DMS153 (cell line): Measurements from ENCODE around the gene NBEA.
"Not testable (repeated sequence)": the region's sequence is repeated elsewhere in the genome, so short reads cannot be mapped to it uniquely, and the experiment has no call there.

Experiments
- DNase-seq: peaks from one replicate; lab custom pipeline; 2025; lab: John Stamatoyannopoulos, UW

NBEA gene

DNA sequence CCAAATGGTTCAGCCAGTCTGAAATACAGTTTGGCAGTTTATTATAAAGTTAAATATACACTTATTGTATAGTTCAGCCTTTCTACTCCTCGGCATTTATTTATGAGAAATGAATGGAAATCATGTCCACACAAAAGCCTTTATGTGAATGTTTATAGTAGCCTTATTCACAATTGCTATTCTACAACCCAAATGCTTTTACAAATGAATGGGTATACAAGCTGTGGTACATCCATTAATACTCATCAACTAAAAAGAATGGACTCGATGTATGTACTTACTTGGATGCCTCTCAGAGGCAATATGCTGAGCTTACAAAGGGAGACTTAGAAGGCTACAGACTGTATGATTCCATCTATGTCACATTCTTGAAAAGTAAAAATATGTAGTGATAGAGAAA, 150.7 kb downstream of the NBEA start:
- DNase-seq: no peak

DNA sequence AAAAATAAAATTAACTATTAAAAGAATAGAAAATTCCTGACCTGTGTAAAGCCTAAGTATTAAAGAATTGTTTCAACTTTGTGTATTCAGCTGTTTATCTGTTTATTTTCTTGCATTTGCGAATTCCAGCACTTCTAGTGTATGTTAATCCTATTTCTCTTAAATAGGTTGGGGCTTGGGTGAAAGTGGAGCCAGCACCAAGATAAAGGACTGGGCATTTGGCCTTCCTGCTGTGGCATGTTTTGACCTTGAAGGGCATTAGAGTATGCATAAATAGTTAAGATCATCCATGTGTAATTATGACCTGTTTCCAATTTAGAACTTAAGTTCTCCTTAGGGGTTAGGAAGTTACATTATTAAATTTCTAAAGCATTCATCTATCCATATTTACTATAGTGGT, 151.3 kb downstream of the NBEA start:
- no peak for DNase-seq

DNA sequence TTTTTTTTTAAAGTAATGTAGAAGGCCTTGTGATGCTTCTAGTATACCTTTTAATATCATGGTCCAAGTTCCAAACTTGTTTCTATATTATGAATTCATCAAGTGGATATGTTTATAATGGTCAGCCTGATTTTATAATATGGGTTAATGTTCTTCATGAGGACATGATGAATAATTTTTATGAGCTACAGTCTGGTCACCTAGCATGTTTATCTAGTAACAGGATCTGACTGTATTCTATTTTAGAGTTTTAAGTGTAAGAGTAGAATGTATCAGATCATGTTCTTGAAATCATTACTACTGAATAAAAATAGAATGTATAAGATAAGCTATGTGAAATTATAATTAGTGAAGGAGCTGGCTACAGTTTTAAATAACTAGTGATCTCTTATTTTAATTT, 164.7 kb downstream of the NBEA start:
- DNase-seq: not testable (repeated sequence)

DNA sequence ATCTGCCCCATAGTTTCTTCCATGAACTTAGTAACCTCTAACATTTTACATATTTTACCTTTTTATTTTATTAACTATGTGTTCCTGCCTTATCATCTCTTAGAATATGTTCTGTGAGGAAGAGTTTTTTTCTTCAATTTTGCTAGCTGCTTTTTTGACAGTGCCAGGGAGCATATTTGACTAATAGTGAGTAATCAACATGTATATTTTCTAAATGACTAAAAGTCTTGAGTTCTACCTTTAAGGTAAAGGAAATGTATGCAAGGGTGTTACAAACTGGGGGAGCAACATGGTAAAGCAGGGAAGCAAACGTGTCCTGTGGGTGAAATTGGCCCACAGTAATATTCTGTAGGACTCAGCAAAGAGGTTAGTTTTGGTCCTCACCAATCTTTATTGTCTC, 165.5 kb downstream of the NBEA start:
- DNase-seq: no peak

DNA sequence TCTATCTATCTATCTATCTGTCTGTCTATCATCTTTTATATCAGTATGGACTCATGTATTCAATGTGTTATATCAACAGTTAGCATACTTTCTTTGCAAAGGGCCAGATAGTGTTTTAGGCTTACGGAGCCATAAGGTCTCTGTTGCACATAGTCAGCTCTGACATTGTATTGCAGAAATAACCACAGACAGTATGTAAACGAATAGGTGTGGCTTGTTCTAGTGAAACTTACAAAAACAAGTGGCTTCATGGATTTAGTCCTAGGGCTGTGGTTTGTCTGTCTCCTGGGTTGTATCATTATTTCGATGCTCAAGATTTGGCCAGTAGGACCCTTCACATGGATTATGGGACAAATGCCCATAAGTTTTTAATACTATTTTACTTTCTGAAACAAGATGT, 171.5 kb downstream of the NBEA start:
- DNase-seq: not testable (repeated sequence)

DNA sequence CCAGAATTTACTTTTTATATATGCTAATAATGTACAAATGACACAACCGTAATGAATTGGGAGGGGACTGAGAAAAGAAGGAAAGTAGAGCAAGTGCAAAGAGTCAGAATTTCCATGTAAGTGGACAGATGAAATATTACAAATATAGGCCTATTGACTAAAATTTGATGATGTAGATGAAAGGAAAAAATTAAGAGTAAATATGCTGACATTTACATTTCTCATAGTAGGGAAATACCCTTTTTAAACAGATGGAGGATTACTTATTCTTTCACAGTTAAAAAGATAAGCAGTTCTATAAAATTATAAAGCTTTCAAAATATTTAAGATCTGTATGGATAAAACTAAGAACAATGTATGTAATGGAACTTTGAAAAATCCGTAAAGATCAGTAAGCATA, 185.4 kb downstream of the NBEA start:
- no peak for DNase-seq

DNA sequence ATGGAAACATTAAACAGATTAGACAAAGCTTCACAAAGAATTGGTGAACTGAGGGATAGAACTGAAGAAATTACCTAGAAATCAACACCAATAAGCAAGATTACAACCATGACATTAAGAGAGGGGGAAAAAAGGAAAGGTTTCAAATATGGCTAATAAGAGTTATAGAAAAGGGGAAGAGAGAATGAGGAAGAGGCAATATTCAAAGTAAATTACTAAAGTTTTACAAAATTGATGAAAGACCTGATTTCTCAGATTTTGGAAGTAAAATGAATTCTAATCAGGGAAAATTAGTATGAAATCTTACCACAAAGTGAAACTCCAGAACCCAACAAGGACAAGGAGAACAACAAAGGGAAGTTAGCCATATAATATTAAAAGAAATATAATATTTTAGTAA, 187.4 kb downstream of the NBEA start:
- DNase-seq: no peak

DNA sequence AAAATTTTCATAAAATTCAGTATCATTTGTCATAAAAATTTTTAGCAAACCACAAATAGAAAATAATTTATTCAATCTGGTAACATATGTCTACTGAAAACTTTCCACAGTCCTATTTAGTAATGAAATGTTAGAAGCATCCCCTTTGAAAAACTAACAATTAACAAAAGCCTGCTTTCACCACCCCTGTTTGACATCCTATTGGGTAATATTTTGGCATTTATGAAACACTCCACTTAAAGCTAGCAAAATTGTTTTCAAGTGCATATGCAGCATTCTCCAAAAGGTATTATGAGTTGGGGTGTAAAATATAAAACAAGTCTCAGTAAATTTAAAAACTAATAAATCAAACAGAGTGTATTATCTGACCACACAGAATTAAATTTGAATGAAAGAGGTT, 189.4 kb downstream of the NBEA start:
- DNase-seq: no peak

DNA sequence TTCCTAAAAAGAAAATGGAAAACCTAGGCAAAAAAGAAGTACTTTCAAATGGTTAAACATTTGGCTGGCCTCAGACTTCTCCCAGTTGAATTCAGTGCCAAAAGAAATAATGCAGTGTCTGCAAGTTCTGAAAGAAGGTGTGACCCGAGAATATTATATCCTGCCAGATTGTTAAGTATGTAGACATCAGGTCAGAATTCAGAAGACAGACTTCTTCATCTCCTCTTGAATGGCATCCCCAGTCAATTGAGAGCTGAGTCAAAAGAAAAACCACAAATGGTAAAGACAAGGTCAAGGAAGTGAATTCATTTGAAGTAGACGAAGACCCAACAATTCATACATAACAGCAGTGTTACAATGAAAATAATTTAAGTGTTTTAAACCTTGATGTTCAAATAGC, 194.5 kb downstream of the NBEA start:
- DNase-seq: no peak

DNA sequence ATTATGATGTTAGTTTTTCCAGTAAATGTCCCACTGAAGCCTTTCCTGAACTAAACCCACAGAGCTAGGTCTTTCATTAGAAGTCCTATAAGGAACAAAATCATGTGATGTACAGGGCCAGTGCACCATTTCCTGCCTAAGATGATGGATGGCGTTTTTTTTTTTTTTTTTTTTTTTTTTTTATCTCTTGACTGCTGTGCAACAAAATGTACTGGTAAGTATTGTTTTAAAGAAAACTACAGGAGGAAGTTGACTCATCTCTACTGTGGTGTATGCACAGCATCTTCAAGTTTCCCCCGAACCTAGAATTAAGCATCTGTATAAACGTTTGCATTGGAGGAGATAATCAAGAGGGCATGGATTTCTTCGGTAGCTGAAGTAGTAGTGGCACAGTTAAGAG, 197.5 kb downstream of the NBEA start:
- no peak for DNase-seq

DNA sequence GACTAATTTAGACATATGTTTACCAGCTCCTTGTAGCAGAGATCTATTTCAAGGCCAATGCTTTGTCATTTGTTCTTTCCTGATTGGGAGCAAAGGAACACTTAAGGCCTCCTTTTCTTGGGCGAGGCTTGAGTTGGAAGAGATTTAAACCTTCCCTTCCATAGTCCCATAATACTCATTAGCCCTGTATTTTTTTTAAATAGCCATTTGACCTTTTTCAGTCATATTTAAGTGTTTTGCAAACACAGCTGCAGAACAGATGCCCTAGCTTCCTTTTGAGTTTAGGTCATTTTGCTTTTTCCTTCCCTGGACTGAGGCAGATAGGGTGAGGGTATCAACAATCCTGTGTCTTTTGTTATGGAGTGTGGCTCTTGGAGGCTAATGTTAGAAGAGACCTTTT, 198.3 kb downstream of the NBEA start:
- DNase-seq: no peak

DNA sequence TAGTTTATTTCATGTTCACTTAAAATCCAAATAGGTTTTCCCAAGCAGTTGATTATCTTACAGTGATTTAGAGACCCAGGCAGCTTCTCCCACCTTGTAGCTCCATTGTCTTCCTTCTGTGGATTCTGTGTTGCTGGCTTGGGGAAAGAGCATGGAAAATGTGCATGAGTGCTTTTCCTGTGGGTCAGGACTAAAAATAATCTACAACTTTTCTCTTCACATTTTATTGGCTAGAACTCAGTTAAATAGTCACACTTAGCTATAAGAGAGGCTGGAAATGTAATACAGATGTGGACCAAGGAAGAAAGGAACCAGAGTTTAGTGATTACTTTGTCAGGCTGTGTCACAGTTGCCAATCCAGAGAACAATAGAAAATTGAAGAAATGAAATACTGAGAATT, 198.8 kb downstream of the NBEA start:
- DNase-seq: no peak

DNA sequence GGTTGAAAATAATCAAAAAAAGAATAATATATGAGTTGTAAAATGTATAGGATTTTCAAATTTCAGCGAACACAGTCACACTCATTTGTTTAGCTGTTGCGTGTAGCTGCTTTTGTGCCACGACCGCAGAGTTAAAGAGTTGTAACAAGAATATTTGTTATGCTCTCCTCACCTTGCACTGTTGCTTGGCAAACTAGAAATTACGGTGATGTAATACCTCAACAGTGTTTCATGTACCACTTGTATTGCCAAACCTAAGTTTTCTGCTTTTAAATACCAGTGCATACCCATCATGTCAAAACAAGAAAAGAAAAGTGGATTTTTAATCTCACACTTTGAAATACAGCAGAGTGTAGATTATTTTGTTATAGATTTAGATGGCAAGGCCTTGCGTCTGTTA, 201.1 kb downstream of the NBEA start:
- DNase-seq: no peak

DNA sequence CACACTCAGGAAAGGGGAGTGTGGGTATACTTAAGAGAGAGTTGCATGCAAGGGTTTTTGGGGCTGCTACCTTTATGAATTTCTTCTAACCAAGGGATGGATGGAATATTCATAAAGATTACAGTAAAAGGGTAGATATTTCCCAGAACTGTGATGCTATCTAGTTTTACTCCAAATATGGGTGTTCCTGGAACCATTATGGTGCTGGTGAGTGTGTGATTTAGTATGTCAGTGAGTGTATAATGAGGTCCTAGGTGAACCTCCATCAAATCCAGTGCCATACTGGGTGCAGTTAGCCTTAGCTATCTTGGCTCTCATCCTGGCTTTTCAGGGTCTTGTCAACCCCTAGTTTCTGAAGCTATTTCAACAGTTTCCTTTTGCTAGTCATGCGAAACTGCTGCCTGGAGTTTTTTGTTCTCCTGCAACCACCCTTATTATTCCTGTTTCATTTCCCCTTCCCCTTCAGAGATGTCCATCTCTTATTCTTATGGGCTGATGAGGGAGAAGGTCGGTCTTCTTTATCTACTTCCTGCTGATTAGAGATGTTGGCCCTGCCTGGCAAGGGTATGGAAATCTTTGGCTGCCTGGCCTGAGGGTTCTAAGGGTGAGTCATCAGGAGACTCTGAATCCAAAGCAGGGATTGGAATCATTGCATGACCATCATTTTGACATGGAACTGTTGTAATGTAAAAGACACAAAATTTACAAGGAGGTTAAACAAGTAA, 202.3 kb downstream of the NBEA start:
- DNase-seq: no peak

DNA sequence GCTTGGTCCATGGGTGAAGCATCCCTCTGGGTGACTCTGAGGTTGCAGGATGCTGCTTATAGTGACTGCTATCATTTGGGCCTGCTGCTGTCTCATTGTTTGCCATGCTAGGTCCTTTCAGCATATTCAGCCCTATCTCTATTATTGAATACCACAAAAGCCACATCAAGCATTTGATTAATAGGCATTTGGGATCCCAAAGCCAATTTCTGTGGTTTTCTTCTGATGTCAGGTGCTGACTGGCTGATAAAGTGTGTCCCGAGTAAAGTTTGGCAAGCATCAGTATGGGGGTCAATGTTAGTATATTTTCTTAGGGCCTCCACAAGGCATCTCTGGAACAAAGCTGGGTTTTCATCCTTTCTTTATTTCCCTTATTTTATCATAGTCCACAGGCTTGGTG, 204.6 kb downstream of the NBEA start:
- no peak for DNase-seq

DNA sequence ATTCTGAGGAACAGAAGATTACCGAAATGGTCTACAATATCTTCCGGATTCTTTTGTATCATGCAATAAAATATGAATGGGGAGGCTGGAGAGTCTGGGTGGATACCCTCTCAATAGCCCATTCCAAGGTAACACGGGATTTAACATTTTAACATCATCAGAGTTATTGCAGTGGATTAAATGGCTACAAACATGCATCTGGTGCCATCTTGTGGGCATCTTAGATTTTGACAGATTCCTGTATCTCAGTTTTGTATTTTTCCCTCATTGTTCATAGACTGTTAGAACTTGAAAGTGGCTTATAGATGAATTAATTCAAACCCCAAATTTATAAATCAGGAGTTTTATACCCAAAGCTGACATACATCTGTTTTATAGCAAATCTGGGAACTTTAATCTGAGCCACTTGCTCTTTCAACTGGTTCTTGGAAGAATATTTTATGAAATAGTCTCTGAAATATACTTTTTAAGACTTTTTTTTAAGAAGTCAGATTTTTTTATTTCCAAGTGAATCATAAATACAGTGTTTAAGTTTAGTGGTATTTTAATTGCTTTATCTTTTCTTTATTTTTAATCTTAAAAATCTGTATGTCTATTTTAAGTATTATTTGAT, 215.2 kb downstream of the NBEA start:
- peak; percentile 31 for DNase-seq

DNA sequence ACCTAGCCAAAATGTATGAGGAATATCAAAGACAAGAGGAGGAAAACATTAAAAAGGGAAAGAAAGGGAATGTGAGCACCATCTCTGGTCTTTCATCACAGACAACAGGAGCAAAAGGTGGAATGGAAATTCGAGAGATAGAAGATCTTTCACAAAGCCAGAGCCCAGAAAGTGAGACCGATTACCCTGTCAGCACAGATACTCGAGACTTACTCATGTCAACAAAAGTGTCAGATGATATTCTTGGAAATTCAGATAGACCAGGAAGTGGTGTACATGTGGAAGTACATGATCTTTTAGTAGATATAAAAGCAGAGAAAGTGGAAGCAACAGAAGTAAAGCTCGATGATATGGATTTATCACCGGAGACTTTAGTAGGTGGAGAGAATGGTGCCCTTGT, 217.0 kb downstream of the NBEA start:
- no peak for DNase-seq

DNA sequence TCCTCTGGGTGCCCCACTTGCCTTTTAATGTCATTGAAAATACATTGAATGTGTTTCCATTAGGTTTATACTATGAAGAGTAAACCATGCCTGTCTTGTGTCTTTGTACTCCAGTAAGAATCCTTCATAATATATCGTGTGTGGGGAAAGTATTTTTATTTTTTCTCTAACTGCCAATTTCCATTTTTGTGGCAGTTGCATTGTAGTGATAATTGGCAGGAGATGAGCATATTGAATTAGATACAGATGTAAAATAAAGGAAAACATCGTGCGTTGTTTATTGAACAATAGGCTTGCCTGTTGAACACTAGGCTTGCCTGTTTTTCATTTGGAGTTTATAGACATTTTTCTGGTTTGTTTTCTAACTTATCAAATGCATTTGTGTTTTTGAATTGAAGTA, 218.8 kb downstream of the NBEA start:
- no peak for DNase-seq

DNA sequence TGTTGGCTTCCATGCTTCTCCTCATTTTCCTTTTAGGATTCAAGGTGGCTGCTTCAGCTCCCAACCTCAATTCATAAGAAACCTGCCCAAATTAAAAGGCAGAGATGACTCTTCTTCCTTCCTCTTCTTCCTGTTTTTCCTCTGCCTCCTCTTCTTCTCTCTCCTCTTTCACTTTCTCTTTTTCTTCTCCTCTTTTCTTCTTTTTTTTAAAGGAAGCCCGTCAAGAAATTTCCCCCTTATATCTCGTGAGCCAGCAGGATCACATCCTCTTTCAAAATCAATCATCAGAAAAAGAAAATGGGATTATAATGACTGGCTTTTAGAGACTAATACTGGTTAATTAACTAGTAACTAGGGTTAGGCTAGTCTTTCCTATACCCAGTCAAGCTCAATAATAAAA, 220.3 kb downstream of the NBEA start:
- DNase-seq: no peak

DNA sequence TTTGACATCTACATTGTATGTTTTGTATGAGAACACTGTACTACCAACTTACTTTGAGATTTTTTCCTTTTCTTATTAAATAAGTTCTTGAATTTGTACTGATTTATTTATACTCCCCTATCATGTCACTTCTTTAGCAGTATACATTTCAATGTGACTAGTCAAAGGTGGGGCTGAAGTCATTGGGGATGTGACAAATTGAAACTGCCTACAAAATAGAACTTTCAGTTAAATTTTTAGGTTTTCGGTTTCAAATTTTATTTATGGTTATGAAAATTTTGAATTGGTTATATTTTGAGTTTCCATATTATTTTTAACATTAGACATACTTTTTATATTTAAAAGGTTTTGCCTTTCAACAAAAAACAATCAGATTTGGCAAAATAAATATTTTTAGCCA, 221.6 kb downstream of the NBEA start:
- no peak for DNase-seq

DNA sequence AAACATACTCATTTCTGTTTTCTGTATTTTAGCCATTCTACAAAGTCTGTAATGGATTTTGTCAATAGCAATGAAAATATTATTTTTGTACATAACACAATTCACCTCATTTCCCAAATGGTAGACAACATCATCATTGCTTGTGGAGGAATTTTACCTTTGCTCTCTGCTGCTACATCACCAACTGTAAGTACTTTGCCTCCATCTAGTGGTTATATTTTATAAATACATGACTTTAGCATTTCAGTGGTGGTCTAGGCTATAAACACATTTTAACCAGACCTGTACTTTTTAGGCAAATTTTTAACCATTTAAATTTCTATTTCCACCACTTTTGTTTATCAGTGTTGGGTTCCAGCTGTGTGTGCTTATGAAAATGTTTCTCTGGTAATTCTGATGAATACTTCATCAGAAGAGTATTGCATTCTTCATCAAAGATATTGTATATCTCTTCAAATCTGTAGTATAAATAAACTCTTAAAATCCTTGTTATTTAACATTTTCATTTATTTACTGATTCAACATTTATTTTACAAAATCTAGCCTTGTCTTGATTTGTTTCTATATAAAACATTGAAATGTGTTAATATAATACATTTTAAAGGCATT, 222.4 kb downstream of the NBEA start:
- DNase-seq: peak; percentile 26

DNA sequence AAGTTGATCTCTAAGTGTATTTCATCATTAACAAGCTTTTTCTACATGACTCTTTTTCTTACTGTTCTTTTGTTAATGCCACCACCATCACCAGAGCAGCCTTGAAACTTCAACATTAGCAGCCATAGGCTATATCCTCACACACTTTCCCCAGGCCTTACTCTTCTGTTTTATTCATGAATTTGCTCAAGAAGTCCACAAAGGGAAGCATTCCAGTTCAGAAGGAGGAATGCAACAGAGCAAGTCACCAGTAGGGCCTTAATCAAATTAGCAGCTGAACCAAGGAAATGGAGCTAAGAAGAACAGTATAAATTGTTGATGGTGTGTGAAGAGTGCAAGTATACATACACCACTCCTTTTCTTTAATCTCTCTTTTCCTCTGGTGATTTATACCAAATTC, 223.1 kb downstream of the NBEA start:
- DNase-seq: no peak

DNA sequence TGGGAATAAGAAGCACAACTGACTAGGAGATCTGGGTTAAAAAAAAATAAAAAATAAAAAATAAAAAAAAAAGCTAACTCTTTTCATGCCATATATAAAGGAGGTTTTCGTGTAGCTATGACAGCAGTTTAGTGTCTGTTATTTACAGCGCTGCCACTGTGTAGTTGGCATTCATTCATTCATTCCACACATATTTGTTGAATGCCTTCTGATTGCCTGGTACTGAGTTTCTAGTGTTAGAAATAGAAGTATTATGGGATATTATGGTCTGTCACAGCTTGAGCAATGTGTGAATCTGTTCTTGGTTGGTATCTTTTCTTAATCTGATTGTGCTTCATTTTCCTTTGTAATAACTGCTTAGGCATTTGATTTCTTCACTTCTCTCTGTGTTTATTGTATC, 237.4 kb downstream of the NBEA start:
- DNase-seq: no peak
